RWPE2 (cell line): ENCODE results near the gene MACROD2.

Experiments used
- ATAC-seq: fragments of 200-7000 bp; cut with Tn5 transposase; 3 replicates; pipeline ENCODE4 v1.9.1; 2021; ENCODE audit warnings: low read depth
- DNase-seq: peaks from one replicate; pipeline ENCODE4 v3.0.0-alpha.2; 2020; ENCODE audit warnings: low spot score
- H3K27ac ChIP-seq: fragments of 450-650 bp; 2 replicates; pipeline ENCODE4 v1.5.1; 2017; ENCODE audit warnings: mild to moderate bottlenecking; ENCODE audit not compliant: poor library complexity, severe bottlenecking
- H3K27me3 ChIP-seq: fragments of 250-450 bp; sonication (Bioruptor Pico); 2 replicates; pipeline ENCODE4 v1.5.1; 2021; ENCODE audit warnings: mild to moderate bottlenecking, moderate library complexity; ENCODE audit not compliant: insufficient read depth, poor library complexity, severe bottlenecking
- H3K36me3 ChIP-seq: fragments of 250-450 bp; sonication (Bioruptor Pico); 2 replicates; pipeline ENCODE4 v1.5.1; 2020; ENCODE audit warnings: low read depth, mild to moderate bottlenecking, moderate library complexity
- H3K4me1 ChIP-seq: fragments of 250-450 bp; sonication (Bioruptor Pico); 2 replicates; pipeline ENCODE4 v1.5.1; 2021; ENCODE audit warnings: mild to moderate bottlenecking, moderate library complexity; ENCODE audit not compliant: insufficient read depth, poor library complexity, severe bottlenecking
- H3K4me3 ChIP-seq: fragments of 250-450 bp; sonication (Bioruptor Pico); 2 replicates; pipeline ENCODE4 v1.5.1; 2021; ENCODE audit warnings: mild to moderate bottlenecking, moderate library complexity; ENCODE audit not compliant: severe bottlenecking
- H3K9me3 ChIP-seq: fragments of 250-450 bp; sonication (Bioruptor Pico); 2 replicates; pipeline ENCODE4 v1.5.1; 2021; ENCODE audit warnings: mild to moderate bottlenecking, moderate library complexity; ENCODE audit not compliant: severe bottlenecking
- CTCF ChIP-seq: fragments of 450-650 bp; IDR thresholded peaks from one replicate; pipeline ENCODE4 v1.5.1; 2017; ENCODE audit warnings: mild to moderate bottlenecking, moderate library complexity; ENCODE audit not compliant: poor library complexity, severe bottlenecking

MACROD2 gene

GRCh38 chr20:14497004-14497403 is 501.7 kb downstream of the MACROD2 start:
- Histone ChIP-seq H3K4me1 (no peaks in the 10 kb centered on the region), H3K36me3 (no peaks in the 10 kb centered on the region), H3K4me3 (no peak overlapping the region), H3K27me3 (no peaks in the 10 kb centered on the region), H3K9me3 (no peaks in the 10 kb centered on the region), H3K27ac (no peak overlapping the region)
- DNase-seq (no peak), ATAC-seq (no peak)
- TF ChIP-seq CTCF: no peak

GRCh38 chr20:14498772-14499171 is 503.5 kb downstream of the MACROD2 start:
- H3K36me3 ChIP-seq: no peaks in the 10 kb centered on the region
- H3K27me3 ChIP-seq: no peaks in the 10 kb centered on the region
- no peaks in the 10 kb centered on the region for H3K9me3 ChIP-seq
- no peak for TF ChIP-seq CTCF
- no peak overlapping the region for H3K4me3 ChIP-seq
- no peaks in the 10 kb centered on the region for H3K4me1 ChIP-seq
- ATAC-seq (no peak), DNase-seq (no peak)
- H3K27ac ChIP-seq: no peak overlapping the region

- Histone ChIP-seq H3K27me3 (no peaks in the 10 kb centered on the region), H3K27ac (no peak overlapping the region), H3K4me3 (no peak overlapping the region), H3K9me3 (no peaks in the 10 kb centered on the region), H3K36me3 (no peaks in the 10 kb centered on the region), H3K4me1 (no peaks in the 10 kb centered on the region)
- DNase-seq (no peak), ATAC-seq (no peak)
- no peak for TF ChIP-seq CTCF
Observed at GRCh38 chr20:14505476-14505875, 510.2 kb downstream of the MACROD2 start.

GRCh38 chr20:14507711-14508110 is 512.4 kb downstream of the MACROD2 start:
- H3K36me3 ChIP-seq: no peaks in the 10 kb centered on the region
- no peak for ATAC-seq

More at GRCh38 chr20:14507711-14508110, 512.4 kb downstream of the MACROD2 start:
- Histone ChIP-seq H3K4me3 (no peak overlapping the region), H3K4me1 (no peaks in the 10 kb centered on the region), H3K27me3 (no peaks in the 10 kb centered on the region), H3K27ac (no peak overlapping the region), H3K9me3 (no peaks in the 10 kb centered on the region)
- TF ChIP-seq CTCF: no peak
- DNase-seq: no peak
